Measurements from ENCODE around the gene FZD2. TPM values are rescaled to one million over a fixed set of nuclear protein-coding genes. Genes with fewer than 3 reads are reported as not detected.

FZD2 gene
- total and polyA plus RNA-seq, 2 of the 4 experiments (the other 2 are of a cell fraction) = 21.3 to 130 TPM

GRCh38 chr17:44593156-44593555, 35.9 kb downstream of the FZD2 start:
- Histone ChIP-seq H2AFZ (replicated peaks; ENCODE audit: low read length, poor library complexity) (no peak overlapping the region), H3K4ac (ENCODE audit: low read depth, low read length) (no peak overlapping the region), H3K14ac (replicated peaks; ENCODE audit: low read depth, low read length) (no peak overlapping the region), H4K5ac (ENCODE audit: low read depth, low read length) (no peak overlapping the region), H3K4me1 (ENCODE audit: control insufficient read depth, insufficient read depth, low read length) (peaks cover 2% of the 10 kb centered on the region), H2AK9ac (replicated peaks; ENCODE audit: low read depth, low read length, poor library complexity) (no peak overlapping the region), H4K8ac (ENCODE audit: low read depth in 2 of 2, low read length in 2 of 2) (no peak overlapping the region), H4K20me1 (ENCODE audit: insufficient read depth, low read length) (no peaks in the 10 kb centered on the region), H3K4me2 (ENCODE audit: low read depth, low read length) (no peak overlapping the region), H3K27ac (ENCODE audit: insufficient read depth, low read length) (no peak overlapping the region), H2BK120ac (ENCODE audit: low read depth, low read length) (no peak overlapping the region; the same call in 1 of the 2 replicates), H3K9ac (ENCODE audit: low read depth, low read length) (no peak overlapping the region), H3K9me1 (ENCODE audit: insufficient read depth, low read length) (peaks cover 17% of the 10 kb centered on the region), H3K36me3 (ENCODE audit: control insufficient read depth, insufficient read depth, low read length) (no peaks in the 10 kb centered on the region), H2BK5ac (ENCODE audit: low read depth, low read length, poor library complexity, severe bottlenecking) (no peak overlapping the region), H3K27me3 (ENCODE audit: control insufficient read depth, insufficient read depth, low read length) (peaks cover 6% of the 10 kb centered on the region; the same call in 1 of the 2 replicates), H2AK5ac (ENCODE audit: low read depth, low read length) (no peak overlapping the region), H3K79me1 (ENCODE audit: low read depth in 1 of 2, low read length in 2 of 2) (no peaks in the 10 kb centered on the region), H4K91ac (ENCODE audit: insufficient read depth, low read depth, low read length) (no peak overlapping the region), H3K23ac (ENCODE audit: low read depth, low read length) (no peak overlapping the region), H2BK15ac (ENCODE audit: low read depth, low read length) (no peak overlapping the region), H3K4me3 (ENCODE audit: insufficient read depth, low read depth, low read length) (no peak overlapping the region), H3K18ac (ENCODE audit: low read depth, low read length) (no peak overlapping the region), H3K56ac (ENCODE audit: extremely low read depth, insufficient read depth, low read length) (no peak overlapping the region), H2BK20ac (ENCODE audit: low read depth, low read length) (no peak overlapping the region), H3K9me3 (ENCODE audit: control insufficient read depth, insufficient read depth, low read length) (no peaks in the 10 kb centered on the region)
- POLR2A ChIA-PET (ENCODE audit: unreplicated experiment) = no interaction called here
- TF ChIP-seq MAFK (IDR thresholded peaks at IDR 0.05; ENCODE audit: low read depth, low read length) (no peak), MAZ (IDR thresholded peaks at IDR 0.05; ENCODE audit: borderline replicate concordance, low read depth, low read length) (no peak), MXI1 (IDR thresholded peaks at IDR 0.05; ENCODE audit: borderline replicate concordance, low read depth, low read length) (no peak), USF2 (IDR thresholded peaks at IDR 0.05; ENCODE audit: low read depth, low read length) (no peak), RFX5 (IDR thresholded peaks at IDR 0.05; ENCODE audit: low read depth, low read length) (no peak), NFE2L2 (IDR thresholded peaks at IDR 0.05; ENCODE audit: low read depth, low read length) (no peak)
- ATAC-seq (ENCODE audit: low read depth) (no peak), DNase-seq (no peak)
- intact Hi-C loops (cut with micrococcal nuclease) = no loop called here
- BruUV-seq (replicated peaks) = no TSS peak
- CTCF ChIA-PET = no interaction called here
- dilution Hi-C loops (cut with HindIII; ENCODE audit: low sequenced_read_pairs, unreplicated experiment) = no loop called here
- no CpG with 5 or more reads among the region's 6 CpGs for WGBS, 2 experiments (ENCODE audit: extremely low coverage in 2 of 2, insufficient read length in 1 of 2)
- in situ Hi-C loops (cut with MboI; ENCODE audit: low sequenced_read_pairs) = no loop called here
